OCI-LY1 (cell line): Measurements from ENCODE around the gene MAST3.

Experiments used
- H2AFZ ChIP-seq: fragments of 200-600 bp; sonication (generic), shearing (Covaris generic); 2 replicates; pipeline ENCODE4 v1.6.0; 2014; ENCODE audit warnings: antibody characterized with exemption, mild to moderate bottlenecking, low read length
- H3F3A ChIP-seq: fragments of 200-600 bp; sonication (generic), shearing (Covaris generic); 2 replicates; pipeline ENCODE4 v1.6.0; 2014; ENCODE audit warnings: mild to moderate bottlenecking, antibody characterized with exemption, low read length, moderate library complexity; ENCODE audit not compliant: insufficient read depth
- H3K27ac ChIP-seq: fragments of 200-600 bp; sonication (generic); 2 replicates; pipeline ENCODE4 v1.5.1; 2014; ENCODE audit warnings: low read length, mixed run types, mild to moderate bottlenecking, low read depth; ENCODE audit not compliant: poor library complexity, severe bottlenecking
- H3K27me3 ChIP-seq: fragments of 200-600 bp; sonication (generic); 2 replicates; pipeline ENCODE4 v1.6.0; 2014; ENCODE audit warnings: antibody characterized with exemption, mild to moderate bottlenecking, low read length, moderate library complexity; ENCODE audit not compliant: insufficient read depth
- H3K36me3 ChIP-seq: fragments of 200-600 bp; sonication (generic); 2 replicates; pipeline ENCODE4 v1.6.1; 2014; ENCODE audit warnings: mild to moderate bottlenecking, antibody characterized with exemption, low read length, moderate library complexity, mixed read lengths; ENCODE audit not compliant: insufficient read depth
- H3K4me1 ChIP-seq: fragments of 200-600 bp; sonication (generic); 2 replicates; pipeline ENCODE4 v1.5.1; 2014; ENCODE audit warnings: mild to moderate bottlenecking, low read length, moderate library complexity; ENCODE audit not compliant: insufficient read depth, severe bottlenecking
- H3K4me2 ChIP-seq: fragments of 200-600 bp; sonication (generic), shearing (Covaris generic); 2 replicates; pipeline ENCODE4 v1.6.1; 2014; ENCODE audit warnings: low read length
- H3K4me3 ChIP-seq: fragments of 200-600 bp; sonication (generic); 2 replicates; pipeline ENCODE4 v1.5.1; 2014; ENCODE audit warnings: low read length, low read depth, mild to moderate bottlenecking, mixed read lengths; ENCODE audit not compliant: poor library complexity, severe bottlenecking
- H3K79me2 ChIP-seq: fragments of 200-600 bp; shearing (Covaris generic); 2 replicates; pipeline ENCODE4 v1.6.1; 2016; ENCODE audit warnings: mixed run types, low read length, mixed read lengths; ENCODE audit not compliant: insufficient read depth
- H3K9ac ChIP-seq: fragments of 200-600 bp; sonication (generic), shearing (Covaris generic); 2 replicates; pipeline ENCODE4 v1.6.1; 2014; ENCODE audit warnings: mild to moderate bottlenecking, low read length, mixed read lengths
- H3K9me2 ChIP-seq: fragments of 200-600 bp; sonication (generic), shearing (Covaris generic); 2 replicates; pipeline ENCODE4 v1.6.1; 2014; ENCODE audit warnings: low read depth, mild to moderate bottlenecking, low read length, mixed read lengths
- H3K9me3 ChIP-seq: fragments of 200-600 bp; shearing (Covaris generic); 2 replicates; pipeline ENCODE4 v1.6.1; 2014; ENCODE audit warnings: low read length, mixed read lengths
- H4K20me1 ChIP-seq: fragments of 200-600 bp; sonication (generic), shearing (Covaris generic); 2 replicates; pipeline ENCODE4 v1.6.0; 2016; ENCODE audit warnings: mild to moderate bottlenecking, low read length; ENCODE audit not compliant: insufficient read depth
- CTCF ChIP-seq: fragments of 200-600 bp; sonication (generic), shearing (Covaris generic); IDR thresholded peaks from 2 replicates; pipeline ENCODE4 v1.5.1; 2017; ENCODE audit warnings: mild to moderate bottlenecking, antibody characterized with exemption, low read length, moderate library complexity, mixed read lengths
- EZH2 ChIP-seq: fragments of 200-600 bp; sonication (generic), shearing (Covaris generic); IDR thresholded peaks from 2 replicates; pipeline ENCODE4 v1.8.0; 2017; ENCODE audit warnings: borderline replicate concordance, mixed run types, mild to moderate bottlenecking, antibody characterized with exemption, low read length, moderate library complexity, mixed read lengths

MAST3 gene

DNA sequence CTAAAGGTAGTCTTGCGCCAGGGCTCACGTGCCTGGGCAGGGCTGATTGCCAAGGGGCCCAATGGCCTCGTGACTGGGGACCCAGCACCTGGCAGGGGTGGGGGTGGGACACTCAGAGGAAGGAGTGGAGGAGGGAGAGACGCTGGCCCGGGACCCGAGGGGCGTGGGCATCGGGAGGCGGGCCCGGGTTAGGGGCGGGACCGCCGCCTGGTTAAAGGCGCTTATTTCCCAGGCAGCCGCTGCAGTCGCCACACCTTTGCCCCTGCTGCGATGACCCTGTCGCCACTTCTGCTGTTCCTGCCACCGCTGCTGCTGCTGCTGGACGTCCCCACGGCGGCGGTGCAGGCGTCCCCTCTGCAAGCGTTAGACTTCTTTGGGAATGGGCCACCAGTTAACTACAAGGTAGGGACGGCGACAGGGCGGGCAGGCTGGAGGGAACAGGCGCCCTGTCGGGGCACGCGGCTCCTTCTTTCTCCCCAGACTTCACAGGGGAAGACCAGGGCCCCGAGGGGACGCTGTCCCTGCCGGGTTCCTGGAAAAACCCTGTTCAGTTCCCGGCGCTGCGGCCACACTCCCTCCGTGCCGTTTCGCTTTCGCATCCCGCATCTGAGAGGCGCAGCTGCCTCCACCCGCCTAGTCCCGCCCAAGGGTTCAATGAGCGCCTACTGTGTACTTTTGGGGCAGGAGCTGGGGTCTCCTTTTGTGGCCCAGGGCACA lies 76.2 kb downstream of the MAST3 start, which contains the start of gene IFI30:
IFI30 (plus strand) TSS at position 242 of the 717 bp plus-strand sequence; CDS start at position 271, 29 bp downstream.
- Histone ChIP-seq H3K4me3 (peak within 1 kb of the TSS; percentile 70), H3K27me3 (no peaks in the 10 kb centered on the region), H3K27ac (peak within 1 kb of the TSS; percentile 97), H3K36me3 (peaks cover 35% of the 10 kb centered on the region), H3K79me2 (0 out of 2 replicates have a peak, but pooled peaks cover 5% of the 10 kb centered on the region), H3K4me1 (peaks cover 66% of the 10 kb centered on the region), H3K4me2 (peak within 1 kb of the TSS; percentile 70), H2AFZ (no peak within 1 kb of the TSS), H4K20me1 (no peaks in the 10 kb centered on the region), H3K9me2 (no peaks in the 10 kb centered on the region), H3K9me3 (no peaks in the 10 kb centered on the region), H3K9ac (peak within 1 kb of the TSS; percentile 68), H3F3A (0 out of 2 replicates have a peak, but pooled peaks cover 6% of the 10 kb centered on the region)
- TF ChIP-seq CTCF (no peak), EZH2 (no peak)

- Histone ChIP-seq H3K4me2 (peak overlapping the region; percentile 70), H3K9me2 (no peaks in the 10 kb centered on the region), H3K4me1 (peaks cover 53% of the 10 kb centered on the region), H3K36me3 (peaks cover 43% of the 10 kb centered on the region), H3K27ac (no peak overlapping the region), H3K27me3 (no peaks in the 10 kb centered on the region), H4K20me1 (no peaks in the 10 kb centered on the region), H3K9me3 (no peaks in the 10 kb centered on the region), H3K9ac (peak overlapping the region; percentile 68), H2AFZ (no peak overlapping the region), H3F3A (0 out of 2 replicates have a peak, but pooled peaks cover 8% of the 10 kb centered on the region), H3K79me2 (0 out of 2 replicates have a peak, but pooled peaks cover 5% of the 10 kb centered on the region), H3K4me3 (peak overlapping the region; percentile 70)
- no peak for TF ChIP-seq EZH2
- no peak for TF ChIP-seq CTCF
These were observed 77.4 kb downstream of the MAST3 start for GRCh38 chr19:18174983-18175382.

- Histone ChIP-seq H3K9me2 (no peaks in the 10 kb centered on the region), H3K27me3 (no peaks in the 10 kb centered on the region), H3K9me3 (no peaks in the 10 kb centered on the region), H3F3A (0 out of 2 replicates have a peak, but pooled peaks cover 8% of the 10 kb centered on the region), H3K4me2 (no peak overlapping the region), H3K4me3 (no peak overlapping the region), H3K79me2 (0 out of 2 replicates have a peak, but pooled peaks cover 5% of the 10 kb centered on the region), H3K36me3 (peaks cover 43% of the 10 kb centered on the region), H2AFZ (no peak overlapping the region), H3K4me1 (peaks cover 42% of the 10 kb centered on the region), H3K9ac (no peak overlapping the region), H4K20me1 (no peaks in the 10 kb centered on the region), H3K27ac (no peak overlapping the region)
- no peak for TF ChIP-seq CTCF
- no peak for TF ChIP-seq EZH2
These were observed 79.1 kb downstream of the MAST3 start for GRCh38 chr19:18176367-18177310.
